AG09309 (cell line): ENCODE results near the gene DSN1.

ENCODE experiments used
- DNase-seq: peaks from one replicate; pipeline ENCODE4 v3.0.0-alpha.2; 2010; ENCODE audit warnings: low read depth
- H3K4me3 ChIP-seq: 2 replicates; pipeline ENCODE4 v1.5.1; 2011; ENCODE audit warnings: mild to moderate bottlenecking, low read depth, low read length, moderate library complexity; ENCODE audit not compliant: control insufficient read depth
- TF ChIP-seq, protein P1 (sequence below): IDR thresholded peaks from 2 replicates; pipeline ENCODE4 v1.5.1; 2011; ENCODE audit warnings: mild to moderate bottlenecking, low read depth, low read length, inconsistent platforms; ENCODE audit not compliant: insufficient read depth, control insufficient read depth; ENCODE audit errors: missing control alignments

DSN1 gene

DNA sequence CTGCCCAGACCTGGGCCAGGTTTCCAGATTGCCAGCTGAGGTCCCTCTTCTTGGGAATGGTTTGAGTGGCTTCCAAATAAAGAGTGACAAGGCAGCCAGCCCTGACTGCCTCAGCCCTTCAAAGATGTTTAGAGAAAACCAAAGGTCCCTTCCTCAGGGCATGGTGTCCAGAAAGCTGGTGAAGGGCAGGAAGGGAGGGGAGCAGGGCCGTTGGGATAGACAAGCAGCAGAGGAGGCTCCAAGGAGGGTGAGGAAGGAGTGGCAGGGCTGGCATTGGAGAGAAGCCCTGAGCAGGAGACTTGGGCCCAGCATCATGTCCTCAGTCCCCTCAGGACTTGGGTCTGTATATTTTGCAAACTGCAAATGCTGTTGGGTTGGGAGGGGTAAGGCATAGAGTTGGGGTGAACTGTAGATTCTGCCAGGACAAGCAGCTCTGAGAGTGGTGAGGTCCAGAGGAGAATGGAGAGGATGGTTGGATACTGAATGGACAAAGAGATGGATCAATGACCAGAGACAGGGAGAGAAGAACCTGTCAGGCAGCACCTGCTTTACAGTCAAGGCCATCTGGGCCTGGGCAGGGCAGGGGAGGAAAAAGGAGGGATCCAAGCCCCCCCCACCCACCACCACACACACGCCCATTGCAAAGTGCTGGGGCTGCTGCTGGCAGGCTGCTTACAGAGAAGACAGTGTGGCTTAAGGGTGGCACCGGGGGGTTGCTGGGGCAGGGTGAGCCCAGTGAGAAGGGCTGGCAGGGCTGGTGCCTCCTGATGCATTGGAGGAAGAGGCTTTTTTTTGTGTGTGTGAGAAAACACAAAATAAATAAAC lies 5.5 kb upstream of the DSN1 start:
- no peak overlapping the region for H3K4me3 ChIP-seq
- TF ChIP-seq, protein P1, sequence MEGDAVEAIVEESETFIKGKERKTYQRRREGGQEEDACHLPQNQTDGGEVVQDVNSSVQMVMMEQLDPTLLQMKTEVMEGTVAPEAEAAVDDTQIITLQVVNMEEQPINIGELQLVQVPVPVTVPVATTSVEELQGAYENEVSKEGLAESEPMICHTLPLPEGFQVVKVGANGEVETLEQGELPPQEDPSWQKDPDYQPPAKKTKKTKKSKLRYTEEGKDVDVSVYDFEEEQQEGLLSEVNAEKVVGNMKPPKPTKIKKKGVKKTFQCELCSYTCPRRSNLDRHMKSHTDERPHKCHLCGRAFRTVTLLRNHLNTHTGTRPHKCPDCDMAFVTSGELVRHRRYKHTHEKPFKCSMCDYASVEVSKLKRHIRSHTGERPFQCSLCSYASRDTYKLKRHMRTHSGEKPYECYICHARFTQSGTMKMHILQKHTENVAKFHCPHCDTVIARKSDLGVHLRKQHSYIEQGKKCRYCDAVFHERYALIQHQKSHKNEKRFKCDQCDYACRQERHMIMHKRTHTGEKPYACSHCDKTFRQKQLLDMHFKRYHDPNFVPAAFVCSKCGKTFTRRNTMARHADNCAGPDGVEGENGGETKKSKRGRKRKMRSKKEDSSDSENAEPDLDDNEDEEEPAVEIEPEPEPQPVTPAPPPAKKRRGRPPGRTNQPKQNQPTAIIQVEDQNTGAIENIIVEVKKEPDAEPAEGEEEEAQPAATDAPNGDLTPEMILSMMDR: no peak
- no peak for DNase-seq

DNA sequence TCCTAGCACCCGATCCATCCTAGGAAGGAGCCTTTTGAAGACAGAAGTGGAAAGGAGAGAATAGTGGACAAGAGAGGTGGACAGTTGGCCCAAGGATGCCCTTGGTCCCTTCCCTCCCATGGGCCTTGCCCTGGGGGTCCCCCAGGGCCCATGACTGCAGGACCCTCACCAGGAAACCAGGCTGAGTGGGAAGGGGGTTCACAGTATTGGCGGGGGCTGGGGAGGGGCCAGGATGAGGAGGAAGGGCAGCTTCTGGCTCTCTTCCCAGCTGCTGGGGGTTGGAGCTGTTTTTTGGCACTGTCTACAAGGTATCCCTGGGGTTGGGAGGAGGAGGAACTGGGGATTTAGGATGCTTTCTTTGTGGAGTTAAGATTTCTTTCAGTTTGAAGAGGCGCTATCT lies 4.0 kb upstream of the DSN1 start:
- H3K4me3 ChIP-seq: no peak overlapping the region
- no peak for DNase-seq
- TF ChIP-seq, protein P1: no peak

DNA sequence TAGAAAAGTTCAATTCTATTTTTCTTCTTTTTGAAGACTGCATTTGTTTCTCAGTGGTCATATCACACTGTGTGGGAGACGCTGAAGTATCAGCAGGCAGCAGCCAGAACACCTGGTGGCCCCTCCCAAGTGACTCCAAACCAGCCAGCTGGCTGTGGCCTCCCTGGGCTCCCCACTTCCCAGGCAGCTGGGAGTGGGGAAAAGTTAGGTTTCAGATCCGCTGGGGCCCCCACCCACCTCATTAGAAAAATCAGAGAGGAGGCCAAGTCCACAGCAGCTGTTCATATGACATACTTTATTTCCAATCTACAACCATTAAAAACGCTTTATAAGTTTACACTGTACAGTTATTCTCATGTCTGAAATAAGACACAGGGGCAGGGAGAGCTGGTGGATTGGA lies 3.6 kb upstream of the DSN1 start:
- no peak for DNase-seq
- TF ChIP-seq, protein P1: no peak
- H3K4me3 ChIP-seq: no peak overlapping the region

DNA sequence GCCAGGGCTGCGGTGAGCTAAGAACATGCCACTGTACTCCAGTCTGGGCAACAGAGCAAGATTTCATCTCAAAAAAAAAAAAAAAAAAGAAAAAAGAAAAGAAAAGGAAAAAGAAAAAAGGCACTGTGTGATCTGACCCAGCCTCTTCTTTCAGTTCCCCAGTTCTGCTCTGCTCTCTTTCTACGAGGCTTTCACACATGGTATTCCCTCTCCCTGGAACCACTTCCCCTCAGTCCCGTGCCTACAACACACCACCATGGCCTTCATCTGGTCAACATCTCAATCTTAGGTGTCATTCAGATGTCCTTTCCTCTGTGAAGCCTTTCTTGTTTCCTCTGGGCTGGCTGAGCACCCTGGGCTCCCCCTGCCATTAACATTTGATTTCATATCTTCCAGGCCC lies 2.3 kb upstream of the DSN1 start:
- H3K4me3 ChIP-seq: no peak overlapping the region
- TF ChIP-seq, protein P1: no peak
- DNase-seq: no peak

DNA sequence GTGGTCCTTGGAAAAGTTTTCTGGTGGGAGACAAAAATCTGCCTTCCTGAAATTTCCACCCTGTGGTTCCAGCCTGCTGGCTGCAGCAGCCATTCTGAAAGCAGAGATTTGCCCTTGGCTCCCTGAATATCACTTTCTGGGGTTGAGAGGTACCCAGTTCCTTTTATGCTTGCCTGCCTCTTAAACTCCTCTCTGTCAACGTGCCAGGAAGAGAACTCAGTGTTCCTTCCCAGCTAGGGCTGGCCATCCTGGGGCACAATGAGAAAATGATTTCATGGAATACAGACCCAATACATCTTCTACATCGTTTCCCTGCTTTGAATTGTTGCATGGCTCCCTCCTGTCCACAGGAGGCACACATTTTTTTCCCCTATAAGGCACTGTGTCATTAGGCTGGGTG lies 1.6 kb upstream of the DSN1 start:
- H3K4me3 ChIP-seq: no peak overlapping the region
- TF ChIP-seq, protein P1: no peak
- DNase-seq: no peak

DNA sequence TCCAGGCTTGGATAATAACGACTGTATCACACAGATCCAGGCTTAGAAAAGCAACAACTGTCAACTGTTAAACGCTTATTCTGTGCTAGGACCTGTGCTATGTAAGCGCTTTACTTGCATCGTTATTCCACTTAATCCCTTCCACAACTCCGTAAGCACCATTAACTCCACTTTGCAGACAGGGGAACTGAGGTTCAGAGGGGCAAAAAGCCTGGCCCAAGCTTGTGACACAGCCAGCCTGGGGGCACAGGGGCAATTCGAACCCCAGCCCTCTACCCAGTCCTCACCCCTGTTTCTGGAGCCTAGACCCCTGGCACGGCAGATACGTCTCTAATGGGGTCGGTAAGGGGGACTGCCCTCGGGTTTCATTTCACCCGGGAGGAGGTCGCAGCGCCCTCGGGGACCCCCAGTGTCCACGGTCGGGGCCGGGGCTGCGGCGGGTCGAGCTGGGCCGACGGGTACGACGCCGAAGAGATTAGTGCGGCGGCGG lies 411 bp downstream of the DSN1 start:
- TF ChIP-seq, protein P1: no peak
- DNase-seq: no peak
- H3K4me3 ChIP-seq: peak overlapping the region; percentile 74

DNA sequence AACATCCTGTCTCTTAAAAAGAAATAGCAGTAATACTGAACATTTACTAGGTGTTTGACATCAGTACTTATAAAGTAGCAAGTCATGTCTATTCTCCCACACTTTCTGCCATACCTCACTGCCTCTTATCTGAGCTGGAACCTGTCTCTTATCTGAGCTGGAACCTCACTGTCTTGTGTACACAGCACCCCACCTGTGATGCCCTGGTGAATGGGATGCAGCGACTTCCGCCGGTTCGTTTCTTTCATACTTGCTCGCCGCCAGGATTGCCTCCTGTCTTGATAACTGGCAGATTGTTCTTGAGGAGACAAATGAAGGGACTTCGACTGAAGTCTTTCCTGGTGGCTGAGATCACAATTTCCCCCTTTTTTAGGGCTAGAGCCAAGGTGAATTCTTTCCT lies 2.9 kb downstream of the DSN1 start:
- no peak for DNase-seq
- TF ChIP-seq, protein P1: no peak
- no peak overlapping the region for H3K4me3 ChIP-seq
